Neural cell (in vitro differentiated cells): ENCODE results near the gene CLASP2. TPM values are rescaled to one million over a fixed set of nuclear protein-coding genes. Genes with fewer than 3 reads are reported as not detected.

Experiments used
- H2AFZ ChIP-seq: fragments of 200-600, 300-800 bp; sonication (generic), shearing (Covaris generic); 2 replicates; pipeline ENCODE4 v1.6.0; 2014; ENCODE audit warnings: low read depth, mild to moderate bottlenecking, antibody characterized with exemption, low read length, moderate library complexity
- H3F3A ChIP-seq: fragments of 200-600 bp; shearing (Covaris generic); 2 replicates; pipeline ENCODE4 v1.6.1; 2016; ENCODE audit warnings: mild to moderate bottlenecking, moderate library complexity, mixed read lengths, antibody characterized with exemption, low read length; ENCODE audit not compliant: insufficient read depth, poor library complexity, severe bottlenecking
- H3K27ac ChIP-seq: fragments of 200-600, 300-800 bp; sonication (generic), shearing (Covaris generic); 2 replicates; pipeline ENCODE4 v1.5.1; 2014; ENCODE audit warnings: mild to moderate bottlenecking, low read length, moderate library complexity
- H3K27me3 ChIP-seq: fragments of 300-800, 200-600 bp; sonication (generic), shearing (Covaris generic); 2 replicates; pipeline ENCODE4 v1.6.0; 2014; ENCODE audit warnings: mild to moderate bottlenecking, low read depth, low read length, moderate library complexity; ENCODE audit not compliant: insufficient read depth
- H3K36me3 ChIP-seq: fragments of 300-800, 200-600 bp; sonication (generic), shearing (Covaris generic); 2 replicates; pipeline ENCODE4 v1.5.1; 2014; ENCODE audit warnings: mild to moderate bottlenecking, antibody characterized with exemption, low read length, moderate library complexity; ENCODE audit not compliant: insufficient read depth
- H3K4me2 ChIP-seq: fragments of 300-800, 200-600 bp; sonication (generic), shearing (Covaris generic); 2 replicates; pipeline ENCODE4 v1.6.0; 2014; ENCODE audit warnings: mild to moderate bottlenecking, low read length
- H3K4me3 ChIP-seq: fragments of 300-800, 200-600 bp; sonication (generic), shearing (Covaris generic); 2 replicates; pipeline ENCODE4 v1.5.1; 2014; ENCODE audit warnings: mild to moderate bottlenecking, low read length, moderate library complexity
- H3K79me2 ChIP-seq: fragments of 200-600 bp; shearing (Covaris generic); replicated peaks from 2 replicates; pipeline ENCODE4 v1.6.0; 2014; ENCODE audit warnings: mild to moderate bottlenecking, low read length, moderate library complexity; ENCODE audit not compliant: insufficient read depth
- H3K9ac ChIP-seq: fragments of 300-800, 200-600 bp; sonication (generic), shearing (Covaris generic); 2 replicates; pipeline ENCODE4 v1.6.1; 2016; ENCODE audit warnings: mild to moderate bottlenecking, low read length, mixed read lengths
- H3K9me2 ChIP-seq: fragments of 200-600 bp; shearing (Covaris generic); 2 replicates; pipeline ENCODE4 v1.6.1; 2016; ENCODE audit warnings: mild to moderate bottlenecking, low read length, mixed read lengths; ENCODE audit not compliant: insufficient read depth
- H3K9me3 ChIP-seq: fragments of 200-600, 300-800 bp; sonication (generic), shearing (Covaris generic); 2 replicates; pipeline ENCODE4 v1.6.1; 2016; ENCODE audit warnings: mild to moderate bottlenecking, mixed run types, low read length, moderate library complexity, mixed read lengths
- H4K20me1 ChIP-seq: fragments of 200-600 bp; shearing (Covaris generic); 2 replicates; pipeline ENCODE4 v1.6.1; 2016; ENCODE audit warnings: mild to moderate bottlenecking, mixed run types; ENCODE audit not compliant: insufficient read depth
- CTCF ChIP-seq: fragments of 450-650 bp; IDR thresholded peaks from 2 replicates; pipeline ENCODE4 v1.5.1; 2014; ENCODE audit warnings: antibody characterized with exemption, mild to moderate bottlenecking, moderate library complexity; ENCODE audit not compliant: poor library complexity, severe bottlenecking
- EP300 ChIP-seq: fragments of 450-650 bp; conservative IDR thresholded peaks from 2 replicates; pipeline ENCODE4 v1.6.1; 2014; ENCODE audit warnings: antibody characterized with exemption, mild to moderate bottlenecking, moderate library complexity; ENCODE audit not compliant: poor library complexity, severe bottlenecking
- EZH2 ChIP-seq: fragments of 200-600, 300-800 bp; shearing (Covaris generic), sonication (generic); IDR thresholded peaks from 2 replicates; pipeline ENCODE4 v1.6.1; 2014; ENCODE audit warnings: antibody characterized with exemption, low read length, borderline replicate concordance, mild to moderate bottlenecking; ENCODE audit not compliant: insufficient read depth, poor library complexity, severe bottlenecking
- MXI1 ChIP-seq: fragments of 450-650 bp; conservative IDR thresholded peaks from 2 replicates; pipeline ENCODE4 v1.6.1; 2014; ENCODE audit warnings: antibody characterized with exemption, mild to moderate bottlenecking; ENCODE audit not compliant: poor library complexity, severe bottlenecking
- RAD21 ChIP-seq: fragments of 450-650 bp; conservative IDR thresholded peaks from 2 replicates; pipeline ENCODE4 v1.6.1; 2014; ENCODE audit warnings: antibody characterized with exemption, mild to moderate bottlenecking, moderate library complexity
- REST ChIP-seq: IDR thresholded peaks from 2 replicates; pipeline ENCODE4 v1.6.1; 2012; ENCODE audit warnings: borderline replicate concordance
- SMC3 ChIP-seq: fragments of 450-650 bp; conservative IDR thresholded peaks from 2 replicates; pipeline ENCODE4 v1.6.1; 2014; ENCODE audit warnings: antibody characterized with exemption, mild to moderate bottlenecking, moderate library complexity; ENCODE audit not compliant: poor library complexity
- TAF1 ChIP-seq: IDR thresholded peaks from 2 replicates; pipeline ENCODE4 v1.6.1; 2012; ENCODE audit warnings: low read depth
- polyA plus RNA-seq: library from polyadenylated mRNA; depleted of rRNA; stranded (reverse); fragments of >200 nt; gene quantifications from 2 replicates; pipeline ENCODE4 v1.2.3, GENCODE V29; 2014

The CLASP2 gene
- polyA plus RNA-seq, 1 donor from 2014 or later = 938 TPM

DNA sequence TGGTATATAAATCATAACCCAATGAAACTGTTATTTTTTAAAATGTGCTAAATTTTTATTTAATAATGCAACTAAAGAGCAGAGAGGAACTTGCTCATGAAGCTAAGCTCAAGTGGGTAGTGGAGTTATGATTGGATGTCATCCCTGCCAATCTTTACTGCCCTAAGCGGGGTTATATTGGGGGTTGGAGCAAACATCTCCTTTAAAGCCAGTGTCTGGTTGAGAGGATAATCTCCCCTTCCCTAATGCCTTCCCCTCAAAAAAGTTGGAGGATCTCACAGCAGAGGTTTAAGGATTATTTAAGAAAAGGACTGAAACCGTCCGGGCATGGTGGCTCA lies 32.1 kb upstream of the CLASP2 start:
- Histone ChIP-seq H3K27ac (no peak overlapping the region), H3K9me3 (no peaks in the 10 kb centered on the region), H4K20me1 (no peaks in the 10 kb centered on the region), H3F3A (no peaks in the 10 kb centered on the region), H3K9me2 (no peaks in the 10 kb centered on the region), H2AFZ (no peak overlapping the region), H3K27me3 (no peaks in the 10 kb centered on the region), H3K36me3 (no peaks in the 10 kb centered on the region), H3K4me2 (no peak overlapping the region), H3K79me2 (no peaks in the 10 kb centered on the region), H3K4me3 (no peak overlapping the region), H3K9ac (no peak overlapping the region)
- TF ChIP-seq CTCF = no peak
- TF ChIP-seq REST = no peak
- no peak for TF ChIP-seq RAD21
- no peak for TF ChIP-seq MXI1
- TF ChIP-seq EP300 = no peak
- no peak for TF ChIP-seq EZH2
- no peak for TF ChIP-seq SMC3
- no peak for TF ChIP-seq TAF1

GRCh38 chr3:33749546-33750210 lies 31.6 kb upstream of the CLASP2 start:
- Histone ChIP-seq H3K4me2 (no peak overlapping the region), H3K79me2 (no peaks in the 10 kb centered on the region), H2AFZ (no peak overlapping the region), H4K20me1 (no peaks in the 10 kb centered on the region), H3F3A (no peaks in the 10 kb centered on the region), H3K27ac (no peak overlapping the region), H3K4me3 (no peak overlapping the region), H3K36me3 (no peaks in the 10 kb centered on the region), H3K9me2 (no peaks in the 10 kb centered on the region), H3K27me3 (no peaks in the 10 kb centered on the region), H3K9me3 (no peaks in the 10 kb centered on the region), H3K9ac (no peak overlapping the region)
- TF ChIP-seq REST = no peak
- TF ChIP-seq CTCF = no peak
- no peak for TF ChIP-seq EZH2
- no peak for TF ChIP-seq MXI1
- no peak for TF ChIP-seq EP300
- no peak for TF ChIP-seq TAF1
